OCI-LY1 (cell line): ENCODE data around the gene FAM72B.
"Not testable (repeated sequence)": the region's sequence is repeated elsewhere in the genome, so short reads cannot be mapped to it uniquely, and the experiment has no call there.

Experiments
- CTCF ChIP-seq: fragments of 200-600 bp; sonication (generic), shearing (Covaris generic); IDR thresholded peaks from 2 replicates; pipeline ENCODE4 v1.5.1; 2017; ENCODE audit warnings: mild to moderate bottlenecking, antibody characterized with exemption, low read length, moderate library complexity, mixed read lengths
- EZH2 ChIP-seq: fragments of 200-600 bp; sonication (generic), shearing (Covaris generic); IDR thresholded peaks from 2 replicates; pipeline ENCODE4 v1.8.0; 2017; ENCODE audit warnings: borderline replicate concordance, mixed run types, mild to moderate bottlenecking, antibody characterized with exemption, low read length, moderate library complexity, mixed read lengths

DNA sequence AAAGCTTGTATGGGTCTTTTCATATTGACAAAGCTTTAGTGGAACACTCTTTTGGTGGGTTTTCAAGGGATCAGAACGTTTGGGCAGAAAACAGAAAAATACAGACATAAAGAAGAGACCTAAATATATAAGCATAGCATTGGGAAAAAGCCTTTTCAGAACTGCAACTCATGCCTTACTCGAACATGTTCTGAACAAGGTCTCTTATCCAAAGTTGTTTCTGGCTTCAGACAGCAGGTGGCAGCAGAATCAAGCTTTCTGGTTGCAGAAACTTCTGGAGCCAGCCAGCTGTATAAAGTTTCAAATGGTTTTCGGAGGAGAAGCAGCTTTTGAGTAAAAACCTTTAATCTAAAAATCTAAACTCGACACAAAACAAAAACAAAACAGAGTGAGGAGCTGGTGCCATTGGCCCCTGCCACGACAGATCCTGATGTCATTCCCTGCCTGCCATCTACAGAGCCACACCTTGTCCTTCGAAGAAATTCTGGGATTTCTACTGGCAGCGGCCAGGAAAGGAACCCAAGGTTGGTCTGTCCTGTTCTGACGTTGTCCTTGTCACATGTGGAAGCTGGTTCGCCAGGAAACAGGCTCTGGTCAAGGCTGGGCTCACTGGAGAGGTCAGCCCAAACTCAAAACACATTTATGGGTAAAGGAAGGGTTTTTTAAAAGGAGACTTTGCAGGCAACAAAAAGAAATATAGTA, 35.5 kb downstream of the FAM72B start:
- TF ChIP-seq CTCF, EZH2: not testable (repeated sequence)
